Posterior vena cava (tissue), 2 donors: ENCODE measurements around the gene CAPZA1. TPM values are rescaled to one million over a fixed set of nuclear protein-coding genes. Genes with fewer than 3 reads are reported as not detected.
"Not testable (repeated sequence)": the region's sequence is repeated elsewhere in the genome, so short reads cannot be mapped to it uniquely, and the experiment has no call there.

Source experiments
- DNase-seq: peaks from one replicate; pipeline ENCODE4 v3.0.0-alpha.2; 2020; ENCODE audit warnings: low spot score
- intact Hi-C, 2 donors: fragments of 100-400 bp; cut with DNase I; formaldehyde crosslinking; loops; one replicate each; pipeline versions ENCODE4 v1.14.1 to v1.14.2; 2022 to 2023
- total RNA-seq, 2 donors: library from RNA; stranded (reverse); fragmentation: NEBNext Ultra II Directional; extraction: Animal tissue kit (Norgen Biotek cat#: 25700); gene quantifications; one replicate each; pipeline ENCODE4 v1.2.1, GENCODE V29; 2021
- donor health status: DM: yes; HTN: yes; CAD: no.
- donor health status: DM: yes; HTN: yes; CAD: no.

The CAPZA1 gene
- total RNA-seq, 2 donors from 2014 or later: 104 to 109 TPM

DNA sequence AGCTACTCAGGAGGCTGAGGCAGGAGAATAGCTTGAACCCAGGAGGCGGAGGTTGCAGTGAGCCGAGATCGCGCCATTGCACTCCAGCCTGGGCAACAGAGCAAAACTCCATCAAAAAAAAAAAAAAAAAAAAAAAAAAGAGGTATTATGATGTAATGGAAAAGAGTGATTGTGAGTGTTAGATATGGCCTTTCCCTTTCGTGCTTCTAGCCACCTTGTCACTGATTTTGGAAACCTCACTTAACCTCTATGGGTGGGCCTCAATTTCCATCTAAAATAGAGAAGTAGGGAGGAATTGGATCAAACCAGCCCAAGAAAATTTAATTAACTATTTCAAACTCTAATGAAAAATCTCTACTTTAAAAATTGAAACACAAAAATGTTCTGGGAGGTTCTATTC is 4.9 kb downstream of the CAPZA1 start:
- intact Hi-C loops: loop anchor here in 1 of 2 donors (5.0 kb wide), 1 partner anchor 83 kb away; the partner anchor contains the start of gene RHOC
- DNase-seq: not testable (repeated sequence)

GRCh38 chr1:112625696-112626095 is 6.1 kb downstream of the CAPZA1 start:
- intact Hi-C loops: no loop called here

DNA sequence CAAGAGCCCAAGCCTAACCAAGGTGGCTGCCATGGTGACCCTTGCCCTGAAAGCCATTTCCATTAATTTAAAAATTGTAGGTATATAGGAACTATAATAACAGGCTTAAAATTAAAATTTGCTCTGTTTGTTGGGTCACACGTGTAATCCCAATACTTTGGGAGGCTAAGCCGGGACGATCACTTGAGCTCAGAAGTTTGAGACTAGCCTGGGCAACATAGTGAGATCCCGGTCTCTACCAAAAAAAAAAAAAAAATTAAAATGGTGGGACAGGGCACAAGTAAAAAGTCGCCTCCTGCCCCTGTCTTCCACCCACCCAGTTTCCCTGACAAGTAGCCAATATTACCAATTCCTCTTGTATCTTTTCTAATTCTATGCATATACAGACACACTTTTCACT is 6.6 kb downstream of the CAPZA1 start:
- no peak for DNase-seq

More at GRCh38 chr1:112625696-112626095, 6.1 kb downstream of the CAPZA1 start:
- DNase-seq: no peak

GRCh38 chr1:112626887-112627286 is 7.3 kb downstream of the CAPZA1 start:
- intact Hi-C loops: no loop called here

More for the DNA sequence above, 6.6 kb downstream of the CAPZA1 start:
- intact Hi-C loops: no loop called here

GRCh38 chr1:112628516-112628915 is 8.9 kb downstream of the CAPZA1 start:
- intact Hi-C loops: no loop called here

More at GRCh38 chr1:112626887-112627286, 7.3 kb downstream of the CAPZA1 start:
- no peak for DNase-seq

GRCh38 chr1:112629256-112629655 is 9.6 kb downstream of the CAPZA1 start:
- intact Hi-C loops: no loop called here
- DNase-seq: no peak

More at GRCh38 chr1:112628516-112628915, 8.9 kb downstream of the CAPZA1 start:
- DNase-seq: no peak

GRCh38 chr1:112633628-112634027 is 14.0 kb downstream of the CAPZA1 start:
- intact Hi-C loops: no loop called here
- DNase-seq: no peak

- intact Hi-C loops: no loop called here
- DNase-seq: no peak
Measured at GRCh38 chr1:112634367-112634766, 14.7 kb downstream of the CAPZA1 start.

DNA sequence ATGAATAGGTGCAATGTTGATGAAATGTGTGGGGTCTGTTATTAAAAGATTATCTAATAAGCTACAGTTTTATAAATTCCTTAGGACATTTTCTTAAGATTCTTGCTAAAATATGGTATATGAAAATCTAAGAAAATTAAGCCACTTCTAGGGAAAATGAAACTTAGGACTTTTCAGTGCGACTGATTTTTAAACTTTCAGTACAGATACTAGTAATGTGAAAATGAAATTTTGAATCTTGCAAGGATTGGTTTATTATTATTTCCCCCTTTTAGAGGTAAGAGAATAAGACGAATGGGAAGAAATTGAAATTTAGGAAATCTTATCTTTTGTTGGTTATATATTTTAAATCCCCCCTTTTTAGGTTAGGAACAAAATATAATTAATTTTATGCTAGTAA is 16.4 kb downstream of the CAPZA1 start:
- intact Hi-C loops: no loop called here
- no peak for DNase-seq

- DNase-seq: no peak
- intact Hi-C loops: no loop called here
Measured at GRCh38 chr1:112636597-112637253, 17.1 kb downstream of the CAPZA1 start.

DNA sequence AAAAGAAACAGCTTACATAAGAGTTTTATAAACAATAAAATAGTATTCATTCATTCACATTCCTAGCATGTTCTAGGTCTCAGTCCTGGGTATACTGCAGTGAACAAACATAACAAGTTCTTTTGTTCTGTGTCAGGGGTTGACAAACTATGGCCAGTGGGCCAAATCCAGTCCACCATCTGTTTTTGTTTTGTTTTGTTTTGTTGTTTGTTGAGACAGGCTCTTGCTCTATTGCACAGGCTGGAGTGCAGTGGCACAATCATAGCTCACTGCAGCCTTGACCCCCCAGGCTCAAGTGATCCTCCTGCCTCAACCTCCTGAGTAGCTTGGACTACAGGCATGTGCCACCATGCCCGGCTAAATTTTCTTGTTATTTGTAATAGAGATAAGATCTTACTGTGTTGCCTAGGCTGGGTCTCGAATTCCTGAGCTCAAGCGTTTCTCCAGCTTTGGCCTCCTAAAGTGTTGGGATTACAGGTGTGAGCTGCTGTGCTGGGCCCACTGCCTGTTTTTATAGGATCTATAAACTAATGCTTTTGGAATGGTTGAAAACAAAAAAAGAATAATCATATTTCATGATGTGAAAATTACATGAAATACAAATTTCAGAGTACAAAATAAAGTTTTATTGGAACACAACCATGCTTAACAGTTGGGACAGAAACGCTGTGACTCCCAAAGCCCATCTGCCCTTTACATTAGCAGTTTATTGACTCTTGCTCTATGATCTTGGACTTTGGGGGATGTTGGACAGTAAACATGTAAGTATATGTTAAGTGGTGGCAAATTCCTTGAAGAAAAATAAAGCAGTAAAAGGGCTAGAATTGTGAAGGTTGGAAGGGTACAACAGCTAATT is 17.9 kb downstream of the CAPZA1 start:
- intact Hi-C loops: no loop called here
- no peak for DNase-seq

GRCh38 chr1:112638110-112638428 is 18.4 kb downstream of the CAPZA1 start:
- intact Hi-C loops: no loop called here
- no peak for DNase-seq

- intact Hi-C loops: not testable (repeated sequence)
Measured at GRCh38 chr1:112640437-112640836, 20.8 kb downstream of the CAPZA1 start.

DNA sequence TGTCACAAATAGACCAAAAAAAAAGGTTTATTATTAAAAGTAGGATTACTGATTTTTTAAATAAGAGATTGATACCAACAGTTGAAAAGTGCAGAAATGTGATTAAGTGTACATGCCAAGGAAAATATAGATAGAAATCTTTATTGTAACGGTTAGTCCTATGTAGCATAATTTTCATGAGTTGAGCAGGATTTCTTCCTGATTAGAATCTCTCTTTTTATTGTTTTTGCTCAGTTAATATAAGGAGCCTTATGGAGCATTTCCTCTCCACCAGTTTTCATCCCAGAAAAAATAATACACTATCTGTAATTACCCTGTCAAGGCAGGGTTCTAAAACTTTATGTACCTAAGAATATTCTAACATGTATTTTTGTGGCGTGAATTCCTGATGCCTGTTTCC is 23.4 kb downstream of the CAPZA1 start:
- no peak for DNase-seq
- intact Hi-C loops: no loop called here

More at GRCh38 chr1:112640437-112640836, 20.8 kb downstream of the CAPZA1 start:
- DNase-seq: not testable (repeated sequence)

- intact Hi-C loops: no loop called here
Measured at GRCh38 chr1:112646225-112646624, 26.6 kb downstream of the CAPZA1 start.

GRCh38 chr1:112651205-112651604 is 31.6 kb downstream of the CAPZA1 start:
- intact Hi-C loops: no loop called here
- DNase-seq: no peak

More at GRCh38 chr1:112646225-112646624, 26.6 kb downstream of the CAPZA1 start:
- DNase-seq: no peak

GRCh38 chr1:112665857-112666256 is 46.2 kb downstream of the CAPZA1 start:
- intact Hi-C loops: loop anchor here in 1 of 2 donors (2.0 kb wide), 1 partner anchor 29 kb away; no protein-coding TSS in a partner anchor
- no peak for DNase-seq

- DNase-seq: no peak
- intact Hi-C loops: no loop called here
Measured at GRCh38 chr1:112666946-112667345, 47.3 kb downstream of the CAPZA1 start.

GRCh38 chr1:112672009-112672408 is 52.4 kb downstream of the CAPZA1 start:
- no peak for DNase-seq
- intact Hi-C loops: loop anchor here in 1 of 2 donors (5.0 kb wide), 1 partner anchor 35 kb away; the partner anchor contains the start of gene RHOC

GRCh38 chr1:112672842-112673241 is 53.2 kb downstream of the CAPZA1 start:
- intact Hi-C loops: loop anchor here in 1 of 2 donors (5.0 kb wide), 1 partner anchor 34 kb away; the partner anchor contains the start of gene RHOC
- DNase-seq: no peak
